Measurements from ENCODE around the gene SLC17A5. TPM values are rescaled to one million over a fixed set of nuclear protein-coding genes. Genes with fewer than 3 reads are reported as not detected.

SLC17A5 gene
- total and polyA plus RNA-seq, 10 of the 15 experiments (the other 5 are each of a cell fraction or from before 2014, with no cell fraction given), result 2.3 to 7.2 (median 5.0) TPM

DNA sequence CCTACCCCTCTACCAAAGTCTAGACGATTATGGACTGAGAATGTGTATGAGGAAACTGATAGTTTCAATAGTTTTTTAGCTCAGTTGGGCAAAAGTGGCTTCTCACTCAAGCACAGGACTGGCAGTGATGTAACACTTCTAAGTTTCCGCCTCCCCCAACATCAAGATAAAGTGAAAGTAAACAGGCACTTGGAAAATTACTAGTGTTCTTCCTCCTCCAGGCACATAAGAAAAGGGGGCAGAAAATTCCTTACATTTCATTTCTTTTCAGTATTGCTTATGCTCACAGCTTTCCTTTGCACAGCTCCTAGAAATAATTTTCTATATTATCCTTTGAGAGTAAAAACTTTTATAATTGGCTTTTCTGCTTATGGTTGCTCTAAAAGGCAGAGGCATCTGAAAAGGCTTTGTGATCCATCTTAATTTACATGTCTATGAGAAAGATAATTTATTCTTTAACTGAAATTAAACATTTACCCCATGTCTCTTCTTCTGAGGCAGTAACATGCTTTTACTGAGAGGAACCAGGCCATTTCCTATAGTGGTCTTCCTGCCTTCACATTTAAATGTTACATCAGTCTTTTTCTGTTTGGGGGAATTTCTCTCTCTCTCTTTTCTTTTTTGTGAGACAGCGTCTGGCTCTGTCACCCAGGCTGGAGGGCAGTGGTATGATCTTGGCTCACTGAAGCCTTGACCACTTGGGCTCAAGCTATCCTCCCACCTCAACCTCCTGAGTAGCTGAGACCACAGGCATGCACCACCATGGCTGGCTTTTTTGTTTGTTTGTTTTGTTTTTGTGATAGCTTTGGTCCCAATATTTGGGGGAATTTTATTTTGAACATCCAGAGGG, 68.0 kb downstream of the SLC17A5 start (continued):
- TF ChIP-seq, protein P1, sequence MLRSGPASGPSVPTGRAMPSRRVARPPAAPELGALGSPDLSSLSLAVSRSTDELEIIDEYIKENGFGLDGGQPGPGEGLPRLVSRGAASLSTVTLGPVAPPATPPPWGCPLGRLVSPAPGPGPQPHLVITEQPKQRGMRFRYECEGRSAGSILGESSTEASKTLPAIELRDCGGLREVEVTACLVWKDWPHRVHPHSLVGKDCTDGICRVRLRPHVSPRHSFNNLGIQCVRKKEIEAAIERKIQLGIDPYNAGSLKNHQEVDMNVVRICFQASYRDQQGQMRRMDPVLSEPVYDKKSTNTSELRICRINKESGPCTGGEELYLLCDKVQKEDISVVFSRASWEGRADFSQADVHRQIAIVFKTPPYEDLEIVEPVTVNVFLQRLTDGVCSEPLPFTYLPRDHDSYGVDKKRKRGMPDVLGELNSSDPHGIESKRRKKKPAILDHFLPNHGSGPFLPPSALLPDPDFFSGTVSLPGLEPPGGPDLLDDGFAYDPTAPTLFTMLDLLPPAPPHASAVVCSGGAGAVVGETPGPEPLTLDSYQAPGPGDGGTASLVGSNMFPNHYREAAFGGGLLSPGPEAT (IDR thresholded peaks at IDR 0.05; ENCODE audit: low read depth), result 0 out of 2 replicates have a peak, but pooled peaks have one; percentile 42
- TF ChIP-seq RB1 (IDR thresholded peaks at IDR 0.05; ENCODE audit: borderline replicate concordance) (no peak), RELA (IDR thresholded peaks at IDR 0.05; ENCODE audit: borderline replicate concordance, partially characterized antibody) (no peak), SP1 (IDR thresholded peaks at IDR 0.05; ENCODE audit: low read depth, low read length) (no peak), PML (IDR thresholded peaks at IDR 0.05; ENCODE audit: low read length) (no peak), ZBED1 (IDR thresholded peaks at IDR 0.05; ENCODE audit: borderline replicate concordance) (no peak), GABPA (IDR thresholded peaks at IDR 0.05; ENCODE audit: low read depth) (no peak), HDGF (IDR thresholded peaks at IDR 0.05) (0 out of 2 replicates have a peak, but pooled peaks have one; percentile 37), CHD1 (IDR thresholded peaks at IDR 0.05; ENCODE audit: low read depth, low read length) (no peak), FOXK2 (IDR thresholded peaks at IDR 0.05) (no peak; the same call in 1 of the 2 replicates), ZNF622 (IDR thresholded peaks at IDR 0.05) (no peak), MTA2 (IDR thresholded peaks at IDR 0.05; ENCODE audit: low read depth) (no peak)
- TF ChIP-seq, protein P2, sequence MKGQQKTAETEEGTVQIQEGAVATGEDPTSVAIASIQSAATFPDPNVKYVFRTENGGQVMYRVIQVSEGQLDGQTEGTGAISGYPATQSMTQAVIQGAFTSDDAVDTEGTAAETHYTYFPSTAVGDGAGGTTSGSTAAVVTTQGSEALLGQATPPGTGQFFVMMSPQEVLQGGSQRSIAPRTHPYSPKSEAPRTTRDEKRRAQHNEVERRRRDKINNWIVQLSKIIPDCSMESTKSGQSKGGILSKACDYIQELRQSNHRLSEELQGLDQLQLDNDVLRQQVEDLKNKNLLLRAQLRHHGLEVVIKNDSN (IDR thresholded peaks at IDR 0.05; ENCODE audit: borderline replicate concordance, extremely low read length, insufficient read depth, low read depth, low read length), result no peak
- TF ChIP-seq, protein P3, sequence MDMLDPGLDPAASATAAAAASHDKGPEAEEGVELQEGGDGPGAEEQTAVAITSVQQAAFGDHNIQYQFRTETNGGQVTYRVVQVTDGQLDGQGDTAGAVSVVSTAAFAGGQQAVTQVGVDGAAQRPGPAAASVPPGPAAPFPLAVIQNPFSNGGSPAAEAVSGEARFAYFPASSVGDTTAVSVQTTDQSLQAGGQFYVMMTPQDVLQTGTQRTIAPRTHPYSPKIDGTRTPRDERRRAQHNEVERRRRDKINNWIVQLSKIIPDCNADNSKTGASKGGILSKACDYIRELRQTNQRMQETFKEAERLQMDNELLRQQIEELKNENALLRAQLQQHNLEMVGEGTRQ (IDR thresholded peaks at IDR 0.05; ENCODE audit: borderline replicate concordance, low read depth, low read length), result no peak
- TF ChIP-seq, protein P4, sequence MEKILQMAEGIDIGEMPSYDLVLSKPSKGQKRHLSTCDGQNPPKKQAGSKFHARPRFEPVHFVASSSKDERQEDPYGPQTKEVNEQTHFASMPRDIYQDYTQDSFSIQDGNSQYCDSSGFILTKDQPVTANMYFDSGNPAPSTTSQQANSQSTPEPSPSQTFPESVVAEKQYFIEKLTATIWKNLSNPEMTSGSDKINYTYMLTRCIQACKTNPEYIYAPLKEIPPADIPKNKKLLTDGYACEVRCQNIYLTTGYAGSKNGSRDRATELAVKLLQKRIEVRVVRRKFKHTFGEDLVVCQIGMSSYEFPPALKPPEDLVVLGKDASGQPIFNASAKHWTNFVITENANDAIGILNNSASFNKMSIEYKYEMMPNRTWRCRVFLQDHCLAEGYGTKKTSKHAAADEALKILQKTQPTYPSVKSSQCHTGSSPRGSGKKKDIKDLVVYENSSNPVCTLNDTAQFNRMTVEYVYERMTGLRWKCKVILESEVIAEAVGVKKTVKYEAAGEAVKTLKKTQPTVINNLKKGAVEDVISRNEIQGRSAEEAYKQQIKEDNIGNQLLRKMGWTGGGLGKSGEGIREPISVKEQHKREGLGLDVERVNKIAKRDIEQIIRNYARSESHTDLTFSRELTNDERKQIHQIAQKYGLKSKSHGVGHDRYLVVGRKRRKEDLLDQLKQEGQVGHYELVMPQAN (conservative IDR thresholded peaks at IDR 0.05), result no peak
- TF ChIP-seq, protein P5, sequence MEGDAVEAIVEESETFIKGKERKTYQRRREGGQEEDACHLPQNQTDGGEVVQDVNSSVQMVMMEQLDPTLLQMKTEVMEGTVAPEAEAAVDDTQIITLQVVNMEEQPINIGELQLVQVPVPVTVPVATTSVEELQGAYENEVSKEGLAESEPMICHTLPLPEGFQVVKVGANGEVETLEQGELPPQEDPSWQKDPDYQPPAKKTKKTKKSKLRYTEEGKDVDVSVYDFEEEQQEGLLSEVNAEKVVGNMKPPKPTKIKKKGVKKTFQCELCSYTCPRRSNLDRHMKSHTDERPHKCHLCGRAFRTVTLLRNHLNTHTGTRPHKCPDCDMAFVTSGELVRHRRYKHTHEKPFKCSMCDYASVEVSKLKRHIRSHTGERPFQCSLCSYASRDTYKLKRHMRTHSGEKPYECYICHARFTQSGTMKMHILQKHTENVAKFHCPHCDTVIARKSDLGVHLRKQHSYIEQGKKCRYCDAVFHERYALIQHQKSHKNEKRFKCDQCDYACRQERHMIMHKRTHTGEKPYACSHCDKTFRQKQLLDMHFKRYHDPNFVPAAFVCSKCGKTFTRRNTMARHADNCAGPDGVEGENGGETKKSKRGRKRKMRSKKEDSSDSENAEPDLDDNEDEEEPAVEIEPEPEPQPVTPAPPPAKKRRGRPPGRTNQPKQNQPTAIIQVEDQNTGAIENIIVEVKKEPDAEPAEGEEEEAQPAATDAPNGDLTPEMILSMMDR (IDR thresholded peaks at IDR 0.05 in 2 of 3, conservative IDR thresholded peaks at IDR 0.05 in 1 of 3; ENCODE audit: control insufficient read depth in 2 of 3, extremely low read depth in 1 of 3, insufficient read depth in 1 of 3, low read depth in 3 of 3, low read length in 3 of 3), result no peak
- TF ChIP-seq, protein P6, sequence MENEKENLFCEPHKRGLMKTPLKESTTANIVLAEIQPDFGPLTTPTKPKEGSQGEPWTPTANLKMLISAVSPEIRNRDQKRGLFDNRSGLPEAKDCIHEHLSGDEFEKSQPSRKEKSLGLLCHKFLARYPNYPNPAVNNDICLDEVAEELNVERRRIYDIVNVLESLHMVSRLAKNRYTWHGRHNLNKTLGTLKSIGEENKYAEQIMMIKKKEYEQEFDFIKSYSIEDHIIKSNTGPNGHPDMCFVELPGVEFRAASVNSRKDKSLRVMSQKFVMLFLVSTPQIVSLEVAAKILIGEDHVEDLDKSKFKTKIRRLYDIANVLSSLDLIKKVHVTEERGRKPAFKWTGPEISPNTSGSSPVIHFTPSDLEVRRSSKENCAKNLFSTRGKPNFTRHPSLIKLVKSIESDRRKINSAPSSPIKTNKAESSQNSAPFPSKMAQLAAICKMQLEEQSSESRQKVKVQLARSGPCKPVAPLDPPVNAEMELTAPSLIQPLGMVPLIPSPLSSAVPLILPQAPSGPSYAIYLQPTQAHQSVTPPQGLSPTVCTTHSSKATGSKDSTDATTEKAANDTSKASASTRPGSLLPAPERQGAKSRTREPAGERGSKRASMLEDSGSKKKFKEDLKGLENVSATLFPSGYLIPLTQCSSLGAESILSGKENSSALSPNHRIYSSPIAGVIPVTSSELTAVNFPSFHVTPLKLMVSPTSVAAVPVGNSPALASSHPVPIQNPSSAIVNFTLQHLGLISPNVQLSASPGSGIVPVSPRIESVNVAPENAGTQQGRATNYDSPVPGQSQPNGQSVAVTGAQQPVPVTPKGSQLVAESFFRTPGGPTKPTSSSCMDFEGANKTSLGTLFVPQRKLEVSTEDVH (IDR thresholded peaks at IDR 0.05; ENCODE audit: low read depth, partially characterized antibody), result no peak
